HL-60/S4 treated with retinoic acid at 250 ng/mL for 4 days and 3 days (cell line): ENCODE results near the gene VSTM1.

Experiments
- in situ Hi-C: fragments of 300-500 bp; cut with MboI; formaldehyde crosslinking; loops from 2 replicates; pipeline ENCODE4 v1.7.0; 2022; ENCODE audit warnings: low sequenced_read_pairs

Gene VSTM1

DNA sequence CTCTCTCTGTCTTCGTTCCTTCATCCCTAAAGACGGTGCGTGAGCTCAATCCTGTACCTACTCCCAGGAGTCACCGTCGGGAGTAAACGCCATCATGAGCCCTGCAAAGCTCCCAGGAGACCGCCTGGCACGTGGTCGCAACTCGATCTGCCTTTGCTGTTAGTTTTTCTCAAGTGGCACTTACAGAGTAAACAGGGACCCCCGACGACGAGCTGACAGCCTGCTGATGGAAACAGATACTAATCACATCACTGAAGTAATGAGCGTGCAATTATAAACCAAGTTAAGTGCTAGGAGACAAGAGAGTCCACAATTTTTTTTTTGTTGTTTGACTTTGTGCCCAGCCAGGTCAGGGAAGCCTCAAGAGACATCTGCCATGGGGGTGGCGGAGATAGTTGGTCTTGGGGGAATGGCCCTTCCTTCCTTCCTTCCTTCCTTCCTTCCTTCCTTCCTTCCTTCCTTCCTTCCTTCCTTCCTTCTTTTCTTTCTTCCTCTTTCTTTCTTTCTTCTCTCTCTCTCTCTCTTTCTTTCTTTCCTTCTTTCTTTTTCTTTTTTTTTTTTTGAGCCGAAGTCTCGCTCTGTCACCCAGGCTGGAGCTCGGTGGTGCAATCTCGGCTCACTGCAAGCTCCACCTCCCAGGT is 48.7 kb downstream of the VSTM1 start:
- in situ Hi-C loops: no loop called here

DNA sequence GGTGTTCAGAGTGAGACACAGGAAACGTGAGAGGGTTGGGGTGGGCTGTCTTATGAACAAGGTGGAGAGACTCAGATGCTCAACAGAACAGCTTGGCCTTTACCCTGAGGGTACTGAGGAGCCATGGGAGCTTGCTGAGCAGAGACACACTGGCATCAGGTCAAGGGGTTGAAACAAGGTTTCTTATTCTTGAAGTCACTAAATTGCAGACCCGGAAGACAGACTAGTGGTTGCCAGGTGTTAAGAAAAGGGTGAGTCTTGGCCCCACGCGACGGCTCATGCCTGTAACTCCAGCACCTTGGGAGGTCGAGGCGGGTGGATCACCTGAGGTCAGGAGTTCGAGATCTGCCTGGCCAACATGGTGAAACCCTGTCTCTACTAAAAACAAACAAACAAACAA is 49.8 kb downstream of the VSTM1 start:
- in situ Hi-C loops: no loop called here

DNA sequence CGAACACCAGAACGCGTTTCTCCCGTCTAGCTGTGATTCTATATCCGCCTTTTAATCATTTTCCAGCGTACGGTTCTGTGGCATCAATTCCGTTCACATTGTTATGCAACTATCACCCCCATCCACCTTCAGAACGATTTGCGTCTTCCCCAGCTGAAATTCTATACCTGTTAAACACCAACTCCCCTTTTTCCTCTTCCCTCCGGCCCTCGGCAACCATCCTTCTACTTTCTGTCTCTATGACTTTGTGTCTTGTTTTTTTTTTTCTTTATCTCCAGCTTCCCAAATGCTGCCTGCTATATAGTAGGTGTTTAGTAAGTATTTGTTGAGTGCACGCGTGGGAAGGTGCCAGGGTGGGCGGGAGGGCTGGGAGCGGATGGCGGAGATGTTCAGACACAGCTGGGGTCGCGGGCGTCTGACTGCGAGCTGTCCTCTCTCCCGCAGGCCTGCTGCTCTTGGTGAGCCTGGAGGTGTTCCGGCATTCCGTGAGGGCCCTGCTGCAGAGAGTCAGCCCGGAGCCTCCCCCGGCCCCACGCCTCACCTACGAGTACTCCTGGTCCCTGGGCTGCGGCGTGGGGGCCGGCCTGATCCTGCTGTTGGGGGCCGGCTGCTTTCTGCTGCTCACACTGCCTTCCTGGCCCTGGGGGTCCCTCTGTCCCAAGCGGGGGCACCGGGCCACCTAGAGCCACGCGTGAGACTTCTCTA is 52.0 kb downstream of the VSTM1 start:
- in situ Hi-C loops: no loop called here

DNA sequence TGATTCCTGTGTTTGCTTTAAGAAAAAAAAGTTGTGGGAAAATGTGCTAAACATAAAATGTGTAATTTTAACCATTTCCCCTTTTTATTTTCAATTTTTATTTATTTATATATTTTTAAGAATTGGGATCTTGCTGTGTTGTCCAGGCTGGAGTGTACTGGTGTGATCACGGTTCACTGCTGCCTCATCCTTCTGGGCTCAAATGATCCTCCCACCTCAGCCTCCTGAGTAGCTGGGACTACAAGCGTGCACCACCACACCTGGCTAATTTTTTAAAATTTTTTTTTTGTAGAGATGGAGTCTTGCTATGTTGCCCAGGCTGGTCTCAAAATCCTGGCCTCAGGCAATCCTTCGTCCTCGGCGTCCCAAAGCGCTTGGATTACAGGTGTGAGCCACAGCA is 53.2 kb downstream of the VSTM1 start:
- in situ Hi-C loops: no loop called here

DNA sequence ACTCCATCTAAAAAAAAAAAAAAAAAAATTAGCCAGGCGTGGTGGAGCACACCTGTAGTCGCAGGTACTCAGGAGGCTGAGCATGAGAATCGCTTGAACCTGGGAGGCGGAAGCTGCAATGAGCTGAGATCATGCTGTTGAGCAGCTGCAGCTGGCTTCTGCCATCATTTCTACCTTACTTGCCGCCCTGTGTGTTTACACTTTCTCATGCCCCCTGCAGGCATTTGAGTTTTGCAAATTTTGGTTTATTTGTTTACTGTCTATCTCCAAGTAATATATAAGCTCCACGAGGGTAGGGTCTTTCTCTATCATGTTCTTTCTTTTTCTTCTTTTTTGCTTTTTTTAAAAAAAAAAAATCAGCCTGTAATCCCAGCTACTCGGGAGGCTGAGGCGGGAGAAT is 54.3 kb downstream of the VSTM1 start:
- in situ Hi-C loops: no loop called here

DNA sequence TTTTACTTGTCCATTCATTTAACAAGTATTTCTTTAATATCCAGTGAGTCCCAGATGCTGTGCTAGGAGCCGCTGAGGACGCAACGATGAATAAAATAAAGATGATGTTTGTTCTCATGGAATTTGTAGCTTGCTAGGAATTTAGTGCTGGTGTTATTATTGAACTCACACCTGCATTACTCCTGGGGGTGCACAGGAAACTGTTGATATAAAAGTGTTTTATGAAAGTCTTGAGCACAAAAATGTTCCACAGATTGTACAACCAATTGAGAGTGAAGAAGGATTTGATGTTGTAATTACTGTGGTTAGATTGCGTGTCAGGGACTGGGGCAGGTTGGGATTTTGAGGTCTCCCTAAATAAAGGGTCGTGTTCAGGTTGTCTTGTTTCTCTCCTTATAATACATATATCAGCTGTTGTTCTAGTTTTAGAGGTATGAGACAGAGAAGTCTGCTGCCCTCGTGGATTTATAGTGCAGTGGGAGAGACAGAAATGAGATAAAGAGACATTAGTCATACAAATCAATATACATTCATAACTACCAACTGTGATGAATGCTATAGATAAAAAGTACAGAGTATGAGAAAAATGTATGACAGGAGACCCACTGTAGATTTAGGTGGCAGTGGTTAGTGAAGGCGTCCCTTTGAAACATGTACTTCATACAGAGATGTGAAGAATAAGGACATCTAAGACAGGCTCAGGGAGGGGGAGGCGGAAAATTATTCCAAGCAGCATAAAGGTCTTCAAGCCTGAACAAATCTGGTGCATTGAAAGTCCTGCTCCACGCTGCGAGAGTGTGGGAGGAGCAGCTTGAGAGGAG is 61.0 kb downstream of the VSTM1 start:
- in situ Hi-C loops: no loop called here

DNA sequence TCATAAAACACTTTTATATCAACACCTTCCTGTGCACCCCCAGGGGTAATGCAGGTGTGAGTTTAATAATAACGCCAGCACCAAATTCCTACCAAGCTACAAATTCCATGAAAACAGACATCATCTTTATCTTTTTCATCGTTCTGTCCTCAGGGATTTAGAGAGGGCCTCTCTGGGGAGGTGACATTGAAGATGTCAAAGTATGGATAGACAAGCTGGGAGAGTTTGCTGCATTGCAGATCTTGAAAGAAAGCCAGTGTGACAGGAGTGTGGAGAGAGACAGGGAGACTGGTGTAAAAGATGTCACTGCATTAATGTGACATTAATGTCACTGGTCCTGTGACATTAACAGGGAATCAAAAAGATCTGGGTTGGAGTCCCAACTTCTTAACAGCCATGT is 62.2 kb downstream of the VSTM1 start:
- in situ Hi-C loops: no loop called here

DNA sequence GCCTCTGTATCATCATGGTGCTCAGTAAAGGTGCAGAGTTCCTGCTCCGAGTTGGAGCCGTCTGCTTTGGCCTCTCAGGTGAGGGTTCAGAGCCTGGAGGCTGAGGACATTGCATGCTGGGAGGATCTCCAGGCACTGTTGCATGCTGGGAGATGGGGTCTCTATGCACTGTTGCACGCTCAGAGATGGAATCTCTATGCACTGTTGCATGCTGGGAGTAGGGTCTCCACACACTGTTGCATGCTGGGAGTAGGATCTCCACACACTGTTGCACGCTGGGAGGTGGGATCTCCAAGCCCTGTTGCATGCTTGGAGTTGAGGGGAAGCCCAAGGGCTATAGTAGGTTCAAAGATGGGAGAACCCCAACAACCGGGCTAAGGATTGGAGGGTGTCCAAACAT is 64.0 kb downstream of the VSTM1 start:
- in situ Hi-C loops: no loop called here

DNA sequence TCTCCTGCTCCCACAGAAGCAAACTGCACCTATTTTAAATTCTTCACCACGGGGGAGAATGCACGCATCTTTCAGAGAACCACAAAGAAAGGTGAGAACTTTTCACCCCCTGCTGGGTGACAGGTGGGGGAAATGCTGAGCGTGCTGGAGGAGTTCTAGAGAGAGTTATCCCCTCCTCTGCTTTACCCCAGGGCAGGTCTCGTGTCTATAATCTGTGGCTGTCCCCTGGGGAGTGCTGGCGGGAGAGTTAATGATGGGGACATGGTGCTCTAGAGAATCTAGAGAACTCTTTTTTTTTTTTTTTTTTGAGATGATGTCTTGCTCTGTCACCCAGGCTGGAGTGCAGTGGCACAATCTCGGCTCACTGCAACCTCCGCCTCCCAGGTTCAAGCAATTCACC is 65.5 kb downstream of the VSTM1 start:
- in situ Hi-C loops: no loop called here

DNA sequence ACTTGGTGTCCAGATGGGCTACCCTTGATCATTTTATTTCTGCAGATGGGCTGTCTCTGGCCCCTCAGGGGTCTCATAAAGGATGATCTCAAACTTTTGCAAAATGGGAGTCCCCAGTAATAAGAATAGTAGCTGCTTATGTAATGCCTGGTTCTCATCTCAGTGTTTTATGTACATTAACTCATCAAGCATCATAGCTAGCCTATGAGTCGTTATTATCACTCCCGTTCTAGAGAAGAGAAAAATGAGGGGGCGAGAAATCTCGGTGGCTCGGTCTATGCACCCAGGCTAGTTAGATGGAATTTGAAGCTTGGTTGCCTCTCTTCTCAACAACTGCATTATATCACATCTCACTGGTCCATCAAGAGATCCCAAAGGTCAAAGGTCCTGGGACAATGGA is 68.9 kb downstream of the VSTM1 start:
- in situ Hi-C loops: no loop called here

DNA sequence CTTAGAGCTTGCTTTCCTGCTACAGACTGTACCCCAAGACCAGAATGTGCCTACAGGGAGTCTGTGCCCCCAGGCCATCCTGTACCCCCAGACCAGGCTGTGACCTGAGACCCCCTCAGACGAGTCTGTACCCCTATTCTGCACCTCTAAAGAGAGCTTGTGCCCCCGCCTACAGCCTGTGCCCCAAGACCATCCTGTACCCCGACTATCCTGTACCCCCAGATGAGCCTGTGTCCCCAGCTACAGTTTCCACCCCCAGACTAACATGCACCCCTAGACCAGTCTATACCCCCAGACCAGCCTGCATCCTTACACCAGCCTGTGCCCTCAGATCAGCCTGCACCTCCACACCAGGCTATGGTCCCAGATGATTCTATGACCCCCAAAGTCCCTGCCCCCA is 70.2 kb downstream of the VSTM1 start:
- in situ Hi-C loops: no loop called here

DNA sequence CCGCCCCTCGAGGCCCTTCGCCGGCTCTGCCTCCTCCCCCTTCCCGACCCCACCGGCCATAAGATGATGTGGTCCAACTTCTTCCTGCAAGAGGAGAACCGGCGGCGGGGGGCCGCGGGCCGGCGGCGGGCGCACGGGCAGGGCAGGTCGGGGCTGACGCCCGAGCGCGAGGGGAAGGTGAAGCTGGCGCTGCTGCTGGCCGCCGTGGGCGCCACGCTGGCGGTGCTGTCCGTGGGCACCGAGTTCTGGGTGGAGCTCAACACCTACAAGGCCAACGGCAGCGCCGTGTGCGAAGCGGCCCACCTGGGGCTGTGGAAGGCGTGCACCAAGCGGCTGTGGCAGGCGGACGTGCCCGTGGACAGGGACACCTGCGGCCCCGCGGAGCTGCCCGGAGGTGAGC is 70.9 kb downstream of the VSTM1 start:
- in situ Hi-C loops: no loop called here

DNA sequence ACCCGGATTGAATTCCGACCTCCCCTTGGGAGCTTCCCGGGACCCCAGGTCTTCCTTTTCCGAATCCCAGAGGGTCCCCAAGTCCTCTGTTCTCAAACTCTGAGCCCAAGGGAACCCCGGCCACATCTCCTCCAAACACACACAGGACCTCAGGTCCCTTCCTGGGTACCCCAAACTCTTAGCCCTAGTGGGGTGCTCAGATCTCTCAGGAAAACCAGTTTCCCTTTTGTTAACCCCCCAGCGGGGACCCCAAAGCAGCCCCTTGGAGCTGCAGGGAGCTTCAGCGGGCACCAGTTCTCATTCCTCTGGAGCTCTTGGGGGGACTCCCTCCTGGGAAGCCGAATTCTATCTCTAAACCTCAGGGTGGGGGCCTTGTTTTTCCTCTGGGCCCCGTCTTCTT is 71.5 kb downstream of the VSTM1 start:
- in situ Hi-C loops: no loop called here

DNA sequence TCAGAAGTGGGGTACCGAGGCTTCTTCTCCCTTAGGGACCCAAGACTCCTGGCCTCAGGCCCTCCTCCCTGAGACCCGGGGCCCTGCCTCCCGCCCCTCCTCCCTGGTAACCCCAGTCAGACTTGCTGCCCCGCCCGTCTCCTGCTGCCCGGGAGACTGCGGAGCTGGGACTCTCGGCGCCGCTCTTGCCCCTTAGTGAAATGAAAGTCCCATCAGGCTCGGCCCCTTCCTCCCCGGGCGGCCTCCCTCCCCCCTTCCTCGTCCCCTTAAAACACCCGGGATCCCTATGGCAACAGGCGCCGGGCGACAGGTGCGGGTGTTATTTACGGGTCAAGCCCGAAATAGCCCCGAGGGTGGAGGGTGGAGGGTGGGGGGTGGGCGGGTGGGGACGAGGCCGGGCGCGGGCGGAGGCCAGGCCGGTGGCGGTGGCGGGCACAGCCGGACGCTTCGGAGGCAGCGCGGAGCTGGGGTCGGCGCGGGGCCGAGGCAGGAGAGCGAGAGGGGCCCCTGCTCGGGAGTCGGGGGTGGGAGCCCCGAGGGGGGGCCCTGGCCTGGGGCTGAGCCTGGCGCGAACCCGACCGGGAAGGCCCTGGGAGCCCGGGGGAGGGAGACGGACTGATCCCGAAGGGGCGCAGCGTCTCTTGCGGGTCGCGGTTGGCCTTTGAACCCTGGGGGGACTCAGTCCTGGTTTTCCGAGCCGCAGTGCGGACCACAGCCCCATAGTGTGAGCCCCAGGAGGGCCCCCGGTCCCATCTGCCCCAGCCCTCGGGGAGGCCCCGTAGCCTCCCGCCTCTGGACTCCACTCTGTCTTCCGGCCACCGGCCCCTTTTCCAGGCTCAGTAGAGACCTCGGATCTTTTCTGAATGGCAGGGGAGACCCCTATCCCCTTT is 72.2 kb downstream of the VSTM1 start, which contains the start of gene CACNG6:
Gene CACNG6, plus strand, starts transcription at position 414 of the 890 bp plus-strand sequence. CDS start 1,241 bp downstream, outside the sequence.
- in situ Hi-C loops: no loop called here
